Hematopoietic multipotent progenitor cell treated with erythropoietin and hydrocortisone succinate and interleukin-3 and kit ligand, for 15 days (in vitro differentiated cells): ENCODE data around the gene LSM11.

ENCODE experiments used
- DNase-seq: peaks from one replicate; pipeline ENCODE4 v3.0.0-alpha.2; 2015; ENCODE audit warnings: low spot score

The LSM11 gene

DNA sequence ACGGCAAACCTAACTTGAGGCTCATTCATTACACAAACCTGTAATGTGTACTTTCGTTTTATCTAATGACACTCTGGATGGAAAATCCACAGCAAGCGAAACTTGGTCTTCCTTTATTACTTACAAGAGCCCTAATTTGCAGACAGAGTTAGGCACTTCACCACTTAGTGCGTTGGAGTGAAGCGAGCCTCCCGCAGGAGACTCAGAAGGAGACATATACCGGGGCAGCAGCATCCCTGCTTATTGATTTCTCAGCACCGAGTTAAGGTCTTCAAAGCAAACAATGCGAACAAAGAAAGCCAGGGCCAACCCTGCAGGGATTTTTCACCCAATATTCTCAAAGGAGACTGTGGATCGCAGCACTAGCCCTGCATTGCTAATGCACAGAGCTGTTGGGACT lies 28.6 kb downstream of the LSM11 start:
- no peak for DNase-seq

DNA sequence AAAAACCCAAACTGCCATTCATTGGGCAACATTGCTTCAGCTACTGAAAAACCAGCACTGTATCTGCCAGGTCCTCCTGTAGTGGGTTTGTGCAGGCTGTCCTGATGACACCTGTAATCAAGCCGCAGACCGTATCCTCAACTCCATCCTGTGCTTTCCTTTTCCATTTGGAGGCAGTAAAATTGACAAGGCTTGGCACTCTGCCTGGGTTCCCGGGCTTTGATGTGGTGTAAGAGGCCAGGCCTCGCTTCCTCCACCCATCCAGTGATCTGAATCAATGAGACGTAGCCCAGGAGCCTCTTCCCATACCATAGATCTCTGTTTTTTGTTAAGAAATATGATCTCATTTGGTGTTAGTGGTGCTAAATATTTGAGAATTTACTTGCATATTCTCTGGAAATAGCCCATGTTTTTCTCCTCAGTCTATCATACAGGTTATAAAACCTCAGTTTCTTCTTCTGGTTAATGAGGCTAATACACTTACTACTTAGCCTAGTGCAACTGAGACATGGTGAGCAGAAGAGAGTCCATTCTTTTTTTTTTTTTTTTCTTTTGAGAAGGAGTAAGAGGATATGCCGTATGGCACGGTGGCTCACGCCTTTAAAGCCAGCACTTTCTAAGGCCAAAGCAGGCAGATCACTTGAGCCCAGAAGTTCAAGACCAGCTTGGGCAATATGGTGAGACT lies 34.8 kb downstream of the LSM11 start:
- no peak for DNase-seq

- DNase-seq, result no peak
Observed at GRCh38 chr5:157779221-157779620, 35.7 kb downstream of the LSM11 start.

DNA sequence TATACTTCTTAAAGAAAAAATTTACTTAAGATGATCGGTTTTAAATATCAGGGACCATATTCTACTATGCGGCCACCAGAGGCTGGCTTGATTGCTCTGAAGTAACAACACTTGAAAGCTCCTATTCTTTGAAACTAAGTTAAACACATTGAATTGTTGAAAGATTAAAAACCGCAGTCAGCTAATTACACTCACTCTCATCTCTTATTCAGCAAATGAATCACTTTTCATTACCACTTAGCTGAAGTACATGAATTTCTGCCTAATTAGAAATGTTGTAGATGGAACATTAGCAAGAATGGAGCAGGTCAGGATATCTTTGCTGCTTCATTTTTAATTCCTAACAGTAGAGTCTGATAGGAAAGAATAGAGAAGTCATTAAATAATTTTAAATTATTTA lies 42.3 kb downstream of the LSM11 start:
- no peak for DNase-seq

- no peak for DNase-seq
Observed at GRCh38 chr5:157793301-157793700, 49.8 kb downstream of the LSM11 start.

DNA sequence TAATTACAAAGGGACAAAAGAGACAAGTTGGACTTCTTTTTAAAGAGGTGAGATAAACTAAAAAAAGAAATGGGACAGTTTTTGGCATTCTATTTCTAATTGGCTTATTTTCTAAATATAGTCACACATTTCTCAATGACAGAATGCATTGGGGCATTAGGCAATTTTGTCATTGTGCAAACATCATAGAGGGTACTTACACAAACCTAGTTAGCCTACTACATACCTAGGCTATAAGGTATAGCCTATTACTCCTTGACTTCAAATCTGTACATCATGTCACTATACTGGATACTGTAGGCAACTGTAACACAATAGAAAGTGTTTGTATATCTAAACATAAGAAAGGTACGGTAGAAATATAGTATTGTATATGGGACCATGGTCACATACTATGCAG lies 56.1 kb downstream of the LSM11 start:
- DNase-seq, result no peak

- no peak for DNase-seq
Observed at GRCh38 chr5:157800137-157800536, 56.6 kb downstream of the LSM11 start.

- no peak for DNase-seq
Observed at GRCh38 chr5:157802736-157803135, 59.2 kb downstream of the LSM11 start.

DNA sequence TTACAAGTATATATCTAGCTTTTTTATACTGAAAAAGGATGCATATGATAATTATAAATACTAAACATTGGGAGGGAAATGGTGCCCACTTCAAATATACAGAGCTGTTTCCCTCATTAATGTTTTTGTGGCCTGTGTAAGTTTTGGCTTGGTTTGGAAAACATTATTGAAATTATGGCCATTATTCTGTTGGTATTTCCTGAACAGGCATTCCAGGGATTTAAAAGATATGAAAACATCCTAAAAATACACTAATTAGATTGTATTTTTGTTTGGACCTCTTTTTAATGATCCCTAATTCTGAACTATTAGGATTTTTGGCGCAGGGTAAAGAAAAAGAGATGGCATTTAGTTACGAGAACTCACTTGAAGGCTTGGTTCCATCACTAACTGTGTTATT lies 64.5 kb downstream of the LSM11 start:
- DNase-seq, result no peak
